Activated naive CD4-positive, alpha-beta T cell treated with anti-CD3 and anti-CD28 coated beads, Interleukin-2, amount 10 ng/mL, durations not matched to agents 7 days and 5 days (primary cell): ENCODE data around the gene CCDC92.
"Not testable (repeated sequence)": the region's sequence is repeated elsewhere in the genome, so short reads cannot be mapped to it uniquely, and the experiment has no call there.

Experiments used
- CTCF ChIA-PET: fragments of 350-600 bp; sonication (Branson Sonifier 250); formaldehyde crosslinking; loops from one replicate; lab custom pipeline; 2021; ENCODE audit warnings: antibody characterized with exemption; lab: Charles Lee
- DNase-seq: peaks from one replicate; pipeline ENCODE4 v3.0.0-alpha.2; 2020
- H3K27ac Mint-ChIP-seq: one replicate; pipeline ENCODE4 v1.8.0; 2021; ENCODE audit warnings: mild to moderate bottlenecking, moderate library complexity, mixed read lengths
- H3K27me3 Mint-ChIP-seq: one replicate; pipeline ENCODE4 v1.8.0; 2021; ENCODE audit warnings: mild to moderate bottlenecking, mixed read lengths
- H3K36me3 Mint-ChIP-seq: one replicate; pipeline ENCODE4 v1.8.0; 2021; ENCODE audit warnings: mixed read lengths
- H3K4me1 Mint-ChIP-seq: one replicate; pipeline ENCODE4 v1.8.0; 2021; ENCODE audit warnings: mixed read lengths
- H3K4me3 Mint-ChIP-seq: one replicate; pipeline ENCODE4 v1.8.0; 2021; ENCODE audit warnings: mild to moderate bottlenecking, moderate library complexity, mixed read lengths
- H3K9me3 Mint-ChIP-seq: one replicate; pipeline ENCODE4 v1.8.0; 2021; ENCODE audit warnings: mixed read lengths

The CCDC92 gene

GRCh38 chr12:123960029-123960735, 12.4 kb downstream of the CCDC92 start:
- Mint-ChIP-seq H3K4me1 (no peaks in the 10 kb centered on the region), H3K9me3 (no peaks in the 10 kb centered on the region), H3K27ac (no peak overlapping the region), H3K36me3 (no peaks in the 10 kb centered on the region), H3K27me3 (peaks cover 4% of the 10 kb centered on the region), H3K4me3 (no peak overlapping the region)
- no peak for DNase-seq
- CTCF ChIA-PET, result no interaction called here

- Mint-ChIP-seq H3K36me3 (no peaks in the 10 kb centered on the region), H3K4me3 (no peak overlapping the region), H3K9me3 (no peaks in the 10 kb centered on the region), H3K27ac (no peak overlapping the region), H3K27me3 (peaks cover 4% of the 10 kb centered on the region), H3K4me1 (no peaks in the 10 kb centered on the region)
- DNase-seq, result no peak
- CTCF ChIA-PET, result interaction anchor here (1.0 kb wide), 1 partner anchor 58 kb away, joined by 4 read pairs; no protein-coding TSS in a partner anchor
Measured at GRCh38 chr12:123958876-123959275, 13.8 kb downstream of the CCDC92 start.

GRCh38 chr12:123958462-123958861, 14.2 kb downstream of the CCDC92 start:
- no peaks in the 10 kb centered on the region for H3K4me1 Mint-ChIP-seq
- H3K36me3 Mint-ChIP-seq, result no peaks in the 10 kb centered on the region
- no peak overlapping the region for H3K4me3 Mint-ChIP-seq
- peaks cover 4% of the 10 kb centered on the region for H3K27me3 Mint-ChIP-seq
- DNase-seq, result no peak
- H3K27ac Mint-ChIP-seq, result no peak overlapping the region
- H3K9me3 Mint-ChIP-seq, result no peaks in the 10 kb centered on the region
- CTCF ChIA-PET, result interaction anchor here (1.0 kb wide), 1 partner anchor 58 kb away, joined by 4 read pairs; no protein-coding TSS in a partner anchor

- no peak for DNase-seq
- Mint-ChIP-seq H3K27me3 (no peaks in the 10 kb centered on the region), H3K27ac (no peak overlapping the region), H3K9me3 (no peaks in the 10 kb centered on the region), H3K4me1 (no peaks in the 10 kb centered on the region), H3K4me3 (no peak overlapping the region), H3K36me3 (no peaks in the 10 kb centered on the region)
- CTCF ChIA-PET, result interaction anchor here (0.6 kb wide), 1 partner anchor 25 kb away, joined by 7 read pairs; no protein-coding TSS in a partner anchor
Measured at GRCh38 chr12:123957196-123957595, 15.4 kb downstream of the CCDC92 start.

GRCh38 chr12:123956249-123956648, 16.4 kb downstream of the CCDC92 start:
- no peaks in the 10 kb centered on the region for H3K36me3 Mint-ChIP-seq
- no peaks in the 10 kb centered on the region for H3K9me3 Mint-ChIP-seq
- CTCF ChIA-PET, result interaction anchor here (0.6 to 1.0 kb wide), 2 partner anchors 15 to 20 kb away, joined by 3 read pairs; no protein-coding TSS in a partner anchor
- H3K27ac Mint-ChIP-seq, result no peak overlapping the region
- DNase-seq, result no peak
- H3K27me3 Mint-ChIP-seq, result no peaks in the 10 kb centered on the region
- no peak overlapping the region for H3K4me3 Mint-ChIP-seq
- no peaks in the 10 kb centered on the region for H3K4me1 Mint-ChIP-seq

GRCh38 chr12:123954647-123955350, 17.8 kb downstream of the CCDC92 start:
- no peak for DNase-seq
- H3K27ac Mint-ChIP-seq, result no peak overlapping the region
- no peaks in the 10 kb centered on the region for H3K27me3 Mint-ChIP-seq
- CTCF ChIA-PET, result no interaction called here
- no peaks in the 10 kb centered on the region for H3K36me3 Mint-ChIP-seq
- no peak overlapping the region for H3K4me3 Mint-ChIP-seq
- no peaks in the 10 kb centered on the region for H3K4me1 Mint-ChIP-seq
- H3K9me3 Mint-ChIP-seq, result no peaks in the 10 kb centered on the region

GRCh38 chr12:123952037-123952436, 20.6 kb downstream of the CCDC92 start:
- H3K36me3 Mint-ChIP-seq, result no peaks in the 10 kb centered on the region
- CTCF ChIA-PET, result no interaction called here
- H3K4me3 Mint-ChIP-seq, result no peak overlapping the region
- no peaks in the 10 kb centered on the region for H3K27me3 Mint-ChIP-seq
- no peaks in the 10 kb centered on the region for H3K4me1 Mint-ChIP-seq
- H3K9me3 Mint-ChIP-seq, result no peaks in the 10 kb centered on the region
- DNase-seq, result no peak
- H3K27ac Mint-ChIP-seq, result no peak overlapping the region

- H3K27me3 Mint-ChIP-seq, result no peaks in the 10 kb centered on the region
- H3K4me3 Mint-ChIP-seq, result no peak overlapping the region
- no peaks in the 10 kb centered on the region for H3K4me1 Mint-ChIP-seq
- no peaks in the 10 kb centered on the region for H3K9me3 Mint-ChIP-seq
- no peaks in the 10 kb centered on the region for H3K36me3 Mint-ChIP-seq
- no peak for DNase-seq
- H3K27ac Mint-ChIP-seq, result no peak overlapping the region
- CTCF ChIA-PET, result no interaction called here
Measured at GRCh38 chr12:123951467-123951866, 21.2 kb downstream of the CCDC92 start.

GRCh38 chr12:123950476-123951349, 21.9 kb downstream of the CCDC92 start:
- DNase-seq, result no peak
- no peaks in the 10 kb centered on the region for H3K4me1 Mint-ChIP-seq
- CTCF ChIA-PET, result no interaction called here

GRCh38 chr12:123949770-123950165, 22.9 kb downstream of the CCDC92 start:
- no peak overlapping the region for H3K4me3 Mint-ChIP-seq
- no peaks in the 10 kb centered on the region for H3K27me3 Mint-ChIP-seq
- H3K4me1 Mint-ChIP-seq, result no peaks in the 10 kb centered on the region
- DNase-seq, result no peak
- H3K9me3 Mint-ChIP-seq, result no peaks in the 10 kb centered on the region
- H3K27ac Mint-ChIP-seq, result no peak overlapping the region
- CTCF ChIA-PET, result no interaction called here
- no peaks in the 10 kb centered on the region for H3K36me3 Mint-ChIP-seq

More at GRCh38 chr12:123950476-123951349, 21.9 kb downstream of the CCDC92 start:
- Mint-ChIP-seq H3K4me3 (no peak overlapping the region), H3K9me3 (no peaks in the 10 kb centered on the region), H3K27me3 (no peaks in the 10 kb centered on the region), H3K27ac (no peak overlapping the region), H3K36me3 (no peaks in the 10 kb centered on the region)

GRCh38 chr12:123948796-123949769, 23.5 kb downstream of the CCDC92 start:
- DNase-seq, result no peak
- H3K27me3 Mint-ChIP-seq, result no peaks in the 10 kb centered on the region
- H3K4me1 Mint-ChIP-seq, result peaks cover 3% of the 10 kb centered on the region
- H3K9me3 Mint-ChIP-seq, result no peaks in the 10 kb centered on the region
- no peak overlapping the region for H3K27ac Mint-ChIP-seq
- CTCF ChIA-PET, result no interaction called here
- no peak overlapping the region for H3K4me3 Mint-ChIP-seq
- H3K36me3 Mint-ChIP-seq, result no peaks in the 10 kb centered on the region

GRCh38 chr12:123948401-123948795, 24.2 kb downstream of the CCDC92 start:
- no peak for DNase-seq
- Mint-ChIP-seq H3K27me3 (no peaks in the 10 kb centered on the region), H3K4me1 (peaks cover 3% of the 10 kb centered on the region), H3K36me3 (no peaks in the 10 kb centered on the region), H3K27ac (no peak overlapping the region), H3K4me3 (no peak overlapping the region), H3K9me3 (no peaks in the 10 kb centered on the region)
- CTCF ChIA-PET, result no interaction called here

- H3K4me3 Mint-ChIP-seq, DNase-seq, H3K9me3 Mint-ChIP-seq, H3K27me3 Mint-ChIP-seq, H3K36me3 Mint-ChIP-seq, H3K4me1 Mint-ChIP-seq, H3K27ac Mint-ChIP-seq, CTCF ChIA-PET: not testable (repeated sequence)
Measured at GRCh38 chr12:123947531-123947930, 25.1 kb downstream of the CCDC92 start.
